DLD1 (cell line): ENCODE results near the gene USE1.

ENCODE experiments used
- in situ Hi-C: cut with HindIII; loops from 2 replicates; pipeline ENCODE4 v1.10.0; 2017; ENCODE audit warnings: low sequenced_read_pairs

The USE1 gene

DNA sequence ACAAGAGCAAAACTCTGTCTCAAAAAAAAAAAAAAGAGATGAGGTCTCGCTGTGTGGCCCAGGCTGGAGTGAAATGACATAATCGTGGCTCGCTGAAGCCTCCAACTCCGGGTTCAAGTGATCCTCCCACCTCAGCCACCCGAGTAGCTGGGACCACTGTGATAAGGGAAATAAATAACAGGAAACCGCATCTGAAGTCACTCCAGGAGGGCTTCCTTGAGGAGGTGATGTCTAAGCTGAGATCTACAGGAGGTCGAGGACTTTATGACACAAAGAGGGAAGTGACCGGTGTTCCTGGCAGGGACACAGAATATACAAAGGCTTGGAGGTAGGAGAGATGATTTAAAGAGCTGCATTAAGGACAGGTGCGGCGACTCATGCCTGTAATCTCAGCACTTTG, 39.5 kb downstream of the USE1 start:
- in situ Hi-C loops: no loop called here

DNA sequence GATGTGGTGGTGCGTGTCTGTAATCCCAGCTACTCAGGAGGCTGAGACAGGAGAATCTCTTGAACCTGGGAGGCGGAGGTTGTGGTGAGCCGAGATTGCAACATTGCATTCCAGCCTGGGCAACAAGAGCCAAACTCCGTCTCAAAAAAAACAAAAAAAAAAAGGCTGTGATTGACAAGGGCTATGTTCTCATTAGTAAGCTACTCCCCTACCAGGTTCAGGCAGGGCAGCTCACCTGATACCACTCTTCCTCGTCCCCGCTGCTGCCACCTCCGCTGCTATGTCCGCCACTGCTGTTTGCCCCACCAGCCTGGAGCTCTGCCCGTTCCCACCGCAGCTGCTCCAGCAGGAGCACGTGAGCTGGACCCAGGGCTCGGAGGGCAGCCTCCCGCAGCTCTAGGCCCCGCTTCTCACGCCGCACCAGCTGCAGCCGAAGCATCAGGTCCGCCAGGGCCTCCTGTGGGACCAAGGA, 40.0 kb downstream of the USE1 start:
- in situ Hi-C loops: no loop called here

DNA sequence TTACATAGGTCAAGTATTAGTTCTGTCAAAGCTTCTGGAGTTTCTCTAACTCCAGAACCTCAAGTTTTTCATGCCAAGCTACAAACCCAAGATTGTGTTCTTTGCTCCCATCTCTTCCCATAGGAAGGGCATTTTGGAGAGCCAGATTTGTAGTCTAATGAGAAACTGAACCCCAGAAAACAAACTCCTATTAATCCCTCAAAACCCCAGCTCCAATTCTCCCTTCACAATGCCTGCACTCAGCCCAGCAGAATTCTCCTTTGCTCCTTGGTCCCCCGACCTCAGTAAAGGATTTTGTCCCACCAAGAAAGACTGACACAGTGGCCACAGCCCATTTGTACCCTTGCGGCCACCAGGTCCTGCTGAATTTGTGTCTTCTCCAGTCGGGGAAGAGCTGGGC, 41.0 kb downstream of the USE1 start:
- in situ Hi-C loops: no loop called here

DNA sequence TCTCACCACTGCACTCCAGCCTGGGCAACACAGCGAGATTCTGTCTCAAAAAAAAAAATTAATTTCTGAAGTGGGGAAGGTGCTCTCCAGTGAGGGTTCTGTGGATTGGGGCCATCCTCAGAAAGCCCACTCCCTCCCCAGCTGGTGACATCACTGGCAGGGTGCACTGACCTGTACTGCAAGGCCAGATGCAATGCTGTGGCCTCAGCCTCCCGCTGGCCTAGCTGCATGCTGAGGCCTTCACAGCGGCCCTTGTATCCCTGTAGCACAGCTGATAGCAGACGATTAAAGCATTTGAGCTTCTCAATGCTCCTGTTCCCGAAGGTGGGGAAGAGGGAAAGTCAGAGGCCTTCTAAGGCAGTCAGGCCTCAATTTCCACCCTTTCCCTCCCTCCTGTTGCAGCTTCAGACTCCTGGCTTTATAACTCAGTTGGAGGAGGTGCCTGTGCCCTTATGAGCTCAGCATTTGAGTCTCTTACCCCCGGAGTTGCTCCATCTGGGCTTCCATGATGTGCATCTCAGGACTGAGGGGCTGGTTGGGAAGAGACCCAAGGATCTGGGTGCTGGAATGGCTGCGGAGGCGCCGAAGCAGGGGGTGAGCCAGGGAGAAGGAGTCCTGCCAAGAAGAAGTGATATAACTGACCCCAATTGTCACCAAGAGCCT, 44.1 kb downstream of the USE1 start:
- in situ Hi-C loops: no loop called here

DNA sequence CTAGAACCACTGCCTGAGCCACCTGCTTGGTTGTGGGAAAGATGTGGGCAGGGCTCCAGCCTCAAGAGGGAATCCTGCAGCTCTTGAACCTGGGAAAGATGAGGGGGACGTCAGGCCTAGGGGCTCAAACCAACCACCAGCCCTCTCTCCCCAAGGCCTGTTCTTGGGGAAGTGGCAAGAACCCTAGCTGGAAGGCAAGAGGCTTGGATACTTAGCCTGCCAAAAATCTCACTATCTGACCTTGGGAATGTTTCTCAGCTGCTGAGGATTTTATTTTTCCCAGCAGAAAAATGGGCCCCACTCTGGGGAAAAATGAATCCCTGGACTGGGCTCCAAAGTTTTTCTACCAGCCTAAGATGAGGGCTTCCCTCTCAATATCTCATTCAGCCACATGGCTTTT, 44.8 kb downstream of the USE1 start:
- in situ Hi-C loops: no loop called here

DNA sequence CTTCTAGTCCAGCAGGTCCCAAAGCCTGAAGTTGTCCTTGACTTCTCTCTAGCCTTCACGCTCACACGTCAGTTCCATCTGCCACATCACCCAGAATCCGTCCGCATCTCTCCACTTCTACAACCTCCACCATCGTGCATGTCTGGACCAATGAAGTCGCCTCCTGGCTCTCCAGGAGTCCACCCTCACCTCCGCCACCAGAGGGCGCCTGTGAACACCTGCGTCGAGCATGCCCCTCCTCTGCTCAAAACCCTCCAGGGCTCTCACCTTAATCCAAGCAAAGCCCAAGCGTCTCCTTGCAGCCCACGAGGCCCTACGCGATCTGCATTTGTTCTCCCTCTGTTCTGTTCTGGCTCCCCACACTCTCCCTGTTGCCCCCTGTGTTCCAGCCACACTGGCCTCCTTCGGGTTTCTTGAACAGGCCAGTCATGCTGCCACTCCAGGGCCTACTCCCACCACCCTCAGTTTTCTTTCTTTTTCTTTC, 45.7 kb downstream of the USE1 start:
- in situ Hi-C loops: no loop called here

DNA sequence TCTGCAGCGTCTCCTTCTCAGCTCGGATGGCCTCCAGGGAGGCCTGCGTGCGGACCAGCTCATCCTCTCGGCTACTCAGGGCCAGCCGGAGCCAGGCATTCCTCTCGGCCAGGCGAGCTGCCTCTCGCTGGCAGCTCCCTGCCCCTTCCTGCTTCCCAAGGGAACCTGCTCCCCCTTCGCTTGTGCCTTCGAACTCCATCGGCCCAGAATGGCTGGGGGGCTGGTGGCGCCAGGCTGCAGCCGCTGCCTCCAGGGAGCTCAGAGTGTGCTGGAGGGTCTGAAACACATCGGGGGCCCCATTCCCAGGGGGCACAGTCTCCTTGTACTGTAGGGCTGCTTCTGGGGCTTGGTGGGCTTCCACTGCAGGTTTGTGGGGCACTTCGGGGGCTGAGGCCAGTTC, 47.4 kb downstream of the USE1 start:
- in situ Hi-C loops: no loop called here

DNA sequence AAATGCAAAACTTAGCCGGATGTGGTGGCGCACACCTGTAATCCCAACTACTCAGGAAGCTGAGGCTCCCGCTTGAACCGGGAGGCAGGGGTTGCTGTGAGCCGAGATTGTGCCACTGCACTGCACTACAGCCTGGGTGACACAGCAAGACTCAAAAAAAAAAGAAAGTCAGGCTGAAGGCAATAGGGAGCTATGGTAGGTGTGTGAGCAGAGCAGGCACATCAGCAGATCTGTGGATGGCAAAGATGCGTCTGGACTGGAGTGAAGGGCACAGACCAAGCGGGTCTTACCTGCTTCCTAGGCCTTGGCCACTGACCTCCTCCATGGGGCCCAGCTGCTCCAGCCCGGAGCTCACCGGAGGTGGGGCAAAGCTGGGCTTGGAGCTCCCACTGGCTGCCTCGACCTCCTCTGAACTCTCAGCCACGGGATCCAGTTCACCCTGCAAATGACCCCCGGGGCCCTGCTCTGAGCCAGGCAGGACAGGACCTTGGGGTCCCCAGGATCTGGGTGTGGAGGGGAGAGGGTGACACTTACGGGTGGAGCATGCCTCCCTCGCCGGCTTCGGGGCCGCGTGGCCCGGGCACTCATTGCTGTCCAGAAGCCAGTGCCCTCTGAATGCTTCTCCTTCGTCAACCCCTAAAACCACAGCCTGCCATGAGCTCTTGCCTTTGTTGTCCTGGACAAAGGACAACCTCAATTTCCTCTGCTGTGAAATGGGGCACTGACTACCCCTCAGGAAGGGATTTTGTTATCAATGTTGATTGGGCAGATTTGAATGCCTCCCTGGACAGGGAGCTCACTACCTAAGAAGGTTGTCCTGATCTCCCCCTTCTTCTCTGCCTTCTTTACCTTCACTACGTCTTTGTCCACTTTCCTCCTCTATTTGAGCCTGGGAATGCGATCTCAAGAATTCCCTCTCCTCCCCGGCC, 48.8 kb downstream of the USE1 start:
- in situ Hi-C loops: no loop called here

DNA sequence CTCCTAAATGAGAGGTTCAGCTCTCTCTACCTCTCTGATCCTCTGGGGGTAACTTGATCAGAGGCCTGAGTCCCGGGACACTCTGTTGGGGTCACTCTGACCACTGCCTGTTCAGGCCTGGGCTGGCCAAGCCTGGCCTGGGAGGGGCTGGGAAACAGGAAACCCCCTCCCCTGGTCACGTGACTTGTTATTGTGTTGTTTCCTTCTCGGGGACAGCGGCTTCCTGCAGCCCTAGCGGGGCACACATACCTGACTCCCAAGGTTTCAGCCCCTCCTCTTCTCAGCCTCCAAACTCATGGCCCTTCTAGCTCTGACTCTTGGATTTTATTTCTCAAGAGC, 49.5 kb downstream of the USE1 start, which contains the start of gene USHBP1:
TSS of gene USHBP1 (minus strand) at position 105 of the 339 bp plus-strand sequence. CDS start 446 bp downstream, outside the sequence.
- in situ Hi-C loops: no loop called here

DNA sequence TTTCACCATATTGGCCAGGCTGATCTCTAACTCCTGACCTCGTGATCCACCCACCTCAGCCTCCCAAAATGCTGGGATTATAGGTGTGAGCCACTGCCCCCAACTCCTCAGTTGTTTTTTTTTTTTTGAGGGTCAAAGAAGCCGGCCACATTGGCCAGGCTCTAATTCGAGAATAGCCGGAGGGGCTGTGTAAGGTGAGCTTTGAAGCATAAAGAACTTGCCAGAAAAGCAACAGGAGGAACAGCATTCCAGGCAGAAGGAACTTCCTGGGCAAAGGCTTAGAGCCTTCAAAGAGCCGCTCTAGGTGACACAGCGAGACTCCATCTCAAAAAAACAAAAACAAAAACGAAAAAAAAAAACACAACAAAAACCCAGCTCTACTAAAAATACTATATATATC, 50.9 kb downstream of the USE1 start:
- in situ Hi-C loops: no loop called here

DNA sequence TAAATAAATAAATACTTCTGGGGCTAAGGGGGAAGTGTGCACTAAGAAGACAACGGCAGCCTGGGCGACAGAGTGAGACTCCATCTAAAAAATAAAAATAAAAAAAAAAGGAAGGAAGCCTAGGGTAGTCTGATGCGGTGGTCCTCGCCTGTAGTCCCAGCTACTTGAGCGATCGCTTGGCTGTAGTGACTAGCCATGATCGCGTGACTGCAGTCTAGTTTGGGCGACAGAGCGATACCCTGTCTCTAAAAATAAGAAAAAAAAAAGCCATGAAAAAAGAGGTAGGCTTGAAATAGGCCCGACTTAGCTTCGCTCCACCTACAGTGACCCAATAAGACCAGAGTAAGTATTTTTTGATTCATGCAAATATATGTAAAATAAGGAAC, 51.4 kb downstream of the USE1 start:
- in situ Hi-C loops: no loop called here

DNA sequence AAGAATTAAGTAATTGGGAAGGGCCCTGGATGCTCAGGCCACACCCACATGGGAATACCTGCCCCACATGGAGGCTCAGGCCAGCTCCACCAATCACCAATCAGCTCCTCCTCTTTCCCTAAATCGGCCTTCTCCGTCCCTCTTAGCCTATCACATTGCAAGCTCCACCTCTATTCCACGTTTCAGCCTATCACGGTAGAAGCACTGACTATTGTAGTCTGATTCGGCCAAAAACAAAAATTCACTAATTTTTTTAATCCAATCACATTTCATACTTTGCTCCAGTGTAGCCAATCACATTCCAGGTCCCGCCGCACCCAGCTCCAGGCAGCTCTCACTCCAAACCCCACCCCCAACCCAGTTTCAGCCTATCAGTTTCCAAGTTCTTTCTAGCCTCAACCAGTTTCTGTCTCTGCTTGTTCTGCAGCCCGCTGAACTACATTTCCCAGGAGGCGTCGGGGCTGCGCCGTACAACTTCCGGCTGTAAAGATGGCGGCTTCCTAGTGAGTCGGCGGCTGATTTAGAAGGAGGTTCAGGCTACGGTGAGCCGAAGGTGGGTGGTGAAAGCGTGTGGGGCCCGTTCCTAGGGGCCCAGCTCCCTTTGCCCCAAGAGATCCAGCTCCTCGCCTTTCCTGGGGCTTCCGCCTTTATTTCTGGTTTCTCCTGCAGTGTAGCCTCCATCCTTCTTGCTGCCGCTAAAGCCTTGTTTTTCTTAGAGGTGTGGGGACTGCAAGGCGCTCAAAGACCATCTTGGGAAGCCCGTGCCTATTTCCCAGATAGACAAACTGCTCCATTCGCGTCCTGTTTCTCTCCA, 52.0 kb downstream of the USE1 start, which contains the start of gene BABAM1:
TSS of gene BABAM1 (plus strand) at position 469 of the 814 bp plus-strand sequence. CDS start 1,364 bp downstream, outside the sequence.
- in situ Hi-C loops: no loop called here

DNA sequence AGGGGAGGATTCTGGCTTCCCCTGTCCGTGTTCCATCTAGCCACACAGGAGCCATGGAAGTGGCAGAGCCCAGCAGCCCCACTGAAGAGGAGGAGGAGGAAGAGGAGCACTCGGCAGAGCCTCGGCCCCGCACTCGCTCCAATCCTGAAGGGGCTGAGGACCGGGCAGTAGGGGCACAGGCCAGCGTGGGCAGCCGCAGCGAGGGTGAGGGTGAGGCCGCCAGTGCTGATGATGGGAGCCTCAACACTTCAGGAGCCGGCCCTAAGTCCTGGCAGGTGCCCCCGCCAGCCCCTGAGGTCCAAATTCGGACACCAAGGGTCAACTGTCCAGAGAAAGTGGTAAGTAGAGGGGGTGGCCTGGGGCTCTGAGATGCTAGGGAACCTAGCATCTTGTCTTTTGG, 53.6 kb downstream of the USE1 start:
- in situ Hi-C loops: no loop called here
